GM12891 (cell line): ENCODE data around the gene USP4.
"Not testable (repeated sequence)": the region's sequence is repeated elsewhere in the genome, so short reads cannot be mapped to it uniquely, and the experiment has no call there.

Experiments
- POLR2A ChIP-seq: IDR thresholded peaks from 2 replicates; pipeline ENCODE4 v1.6.1; 2011; ENCODE audit warnings: low read depth, low read length, control low read depth
- POLR2AphosphoS5 ChIP-seq: IDR thresholded peaks from 2 replicates; pipeline ENCODE4 v1.6.1; 2011; ENCODE audit warnings: low read depth, low read length, control low read depth
- POU2F2 ChIP-seq: IDR thresholded peaks from 2 replicates; pipeline ENCODE4 v1.6.1; 2011; ENCODE audit warnings: low read depth, mild to moderate bottlenecking, control low read depth, low read length, moderate library complexity
- SPI1 ChIP-seq: IDR thresholded peaks from 2 replicates; pipeline ENCODE4 v1.6.1; 2011; ENCODE audit warnings: low read depth, low read length, control low read depth

- not testable (repeated sequence) for TF ChIP-seq POLR2A, POU2F2, SPI1, POLR2AphosphoS5
These were observed 8.5 kb upstream of the USP4 start for GRCh38 chr3:49348361-49348760.
